NOMO-1 treated with DMSO at 0.1 percent for 48 hours (cell line): Measurements from ENCODE around the gene RAB34.

Experiments
- DNase-seq: peaks from one replicate; lab custom pipeline; 2025; ENCODE audit not compliant: unreplicated experiment; lab: John Stamatoyannopoulos, UW

RAB34 gene

GRCh38 chr17:28712705-28713415, 4.8 kb downstream of the RAB34 start:
- DNase-seq = no peak

- DNase-seq = peak; percentile 71
Observed at GRCh38 chr17:28712032-28712704, 5.5 kb downstream of the RAB34 start.

GRCh38 chr17:28711723-28712031, 6.0 kb downstream of the RAB34 start, which contains the start of gene PROCA1:
PROCA1 (minus strand) TSS chr17:28711888; CDS start chr17:28711660, 228 bp downstream.
- DNase-seq = peak; percentile 33

- DNase-seq = peak; percentile 85
Observed at GRCh38 chr17:28710861-28711722, 6.6 kb downstream of the RAB34 start.

- no peak for DNase-seq
Observed at GRCh38 chr17:28707339-28707720, 10.3 kb downstream of the RAB34 start.

- no peak for DNase-seq
Observed at GRCh38 chr17:28706471-28707338, 11.0 kb downstream of the RAB34 start.

GRCh38 chr17:28705728-28706334, 11.8 kb downstream of the RAB34 start:
- no peak for DNase-seq

- DNase-seq = no peak
Observed at GRCh38 chr17:28705074-28705659, 12.5 kb downstream of the RAB34 start.

GRCh38 chr17:28704219-28704858, 13.3 kb downstream of the RAB34 start:
- DNase-seq = no peak

GRCh38 chr17:28703552-28704218, 14.0 kb downstream of the RAB34 start:
- no peak for DNase-seq

GRCh38 chr17:28702752-28703150, 14.9 kb downstream of the RAB34 start:
- no peak for DNase-seq

GRCh38 chr17:28702026-28702751, 15.5 kb downstream of the RAB34 start:
- no peak for DNase-seq

GRCh38 chr17:28700830-28701492, 16.7 kb downstream of the RAB34 start:
- no peak for DNase-seq

GRCh38 chr17:28700278-28700677, 17.4 kb downstream of the RAB34 start:
- DNase-seq = no peak

- DNase-seq = peak; percentile 43
Observed at GRCh38 chr17:28698253-28698941, 19.3 kb downstream of the RAB34 start.

- no peak for DNase-seq
Observed at GRCh38 chr17:28693869-28694268, 23.8 kb downstream of the RAB34 start.

GRCh38 chr17:28689011-28689410, 28.7 kb downstream of the RAB34 start:
- no peak for DNase-seq
